HG02678 (cell line): ENCODE data around the gene CHAF1A.

ENCODE experiments used
- ATAC-seq: cut with Tn5 transposase; IDR thresholded peaks from one replicate; pipeline ENCODE4 v1.9.1; 2021; ENCODE audit warnings: mild to moderate bottlenecking, moderate library complexity; ENCODE audit not compliant: unreplicated experiment

Gene CHAF1A

DNA sequence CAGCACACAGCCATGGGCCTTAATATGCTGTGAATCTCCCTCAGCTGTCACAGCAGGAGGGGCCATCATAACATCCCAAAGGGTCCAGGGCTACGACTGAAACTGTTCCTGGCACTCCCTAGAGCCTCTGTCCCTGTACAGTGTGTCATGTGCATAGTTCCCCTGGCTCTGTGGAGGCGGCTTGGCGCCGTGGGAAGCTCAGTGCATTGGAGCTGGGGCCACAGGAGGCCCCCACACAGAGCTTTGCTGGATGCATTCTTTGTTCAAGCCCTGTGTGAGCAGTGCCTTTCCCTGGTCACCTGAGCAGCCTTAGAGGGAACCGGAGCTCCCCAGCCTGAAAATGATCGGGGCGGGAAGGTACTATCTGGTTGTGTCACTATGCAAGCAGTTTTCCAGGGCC is 33.8 kb downstream of the CHAF1A start:
- no peak for ATAC-seq

DNA sequence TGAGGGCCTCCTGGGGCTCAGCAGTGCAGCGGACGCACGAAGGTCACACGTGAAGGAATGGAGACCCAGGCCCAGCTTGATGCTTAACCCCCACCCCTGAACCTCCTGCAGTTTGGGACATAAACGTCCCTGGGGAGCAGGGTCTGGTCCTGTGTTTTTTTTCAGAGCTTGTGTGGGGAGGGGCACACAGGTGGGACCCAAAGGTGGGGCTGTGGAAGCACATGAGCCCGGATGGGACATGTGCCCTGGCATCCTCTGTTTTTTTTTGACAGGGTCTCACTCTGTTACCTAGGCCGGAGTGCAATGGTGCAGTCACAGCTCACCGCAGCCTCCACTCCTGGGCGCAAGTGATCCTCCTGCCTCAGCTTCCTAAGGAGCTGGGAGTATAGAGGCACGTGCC is 34.7 kb downstream of the CHAF1A start:
- no peak for ATAC-seq

DNA sequence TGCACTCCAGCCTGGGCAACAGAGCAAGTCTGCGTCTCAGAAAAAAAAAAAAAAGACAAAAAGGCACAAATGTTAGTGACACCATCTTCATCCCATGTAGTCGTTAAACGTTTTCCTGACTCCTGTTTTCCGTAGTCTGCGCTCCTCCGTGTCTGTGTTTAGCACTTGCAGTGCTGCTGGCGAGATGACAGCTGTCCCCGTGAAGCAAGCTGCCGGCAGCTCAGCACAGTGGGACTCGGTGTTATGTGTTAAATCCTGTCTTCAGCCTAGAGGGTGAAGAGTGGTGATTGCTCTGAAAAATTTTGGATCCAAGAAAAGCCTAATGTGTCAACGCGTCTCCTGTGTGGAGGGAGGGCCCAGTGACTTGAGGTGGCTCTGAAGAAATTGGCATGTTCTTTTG is 36.8 kb downstream of the CHAF1A start:
- no peak for ATAC-seq

DNA sequence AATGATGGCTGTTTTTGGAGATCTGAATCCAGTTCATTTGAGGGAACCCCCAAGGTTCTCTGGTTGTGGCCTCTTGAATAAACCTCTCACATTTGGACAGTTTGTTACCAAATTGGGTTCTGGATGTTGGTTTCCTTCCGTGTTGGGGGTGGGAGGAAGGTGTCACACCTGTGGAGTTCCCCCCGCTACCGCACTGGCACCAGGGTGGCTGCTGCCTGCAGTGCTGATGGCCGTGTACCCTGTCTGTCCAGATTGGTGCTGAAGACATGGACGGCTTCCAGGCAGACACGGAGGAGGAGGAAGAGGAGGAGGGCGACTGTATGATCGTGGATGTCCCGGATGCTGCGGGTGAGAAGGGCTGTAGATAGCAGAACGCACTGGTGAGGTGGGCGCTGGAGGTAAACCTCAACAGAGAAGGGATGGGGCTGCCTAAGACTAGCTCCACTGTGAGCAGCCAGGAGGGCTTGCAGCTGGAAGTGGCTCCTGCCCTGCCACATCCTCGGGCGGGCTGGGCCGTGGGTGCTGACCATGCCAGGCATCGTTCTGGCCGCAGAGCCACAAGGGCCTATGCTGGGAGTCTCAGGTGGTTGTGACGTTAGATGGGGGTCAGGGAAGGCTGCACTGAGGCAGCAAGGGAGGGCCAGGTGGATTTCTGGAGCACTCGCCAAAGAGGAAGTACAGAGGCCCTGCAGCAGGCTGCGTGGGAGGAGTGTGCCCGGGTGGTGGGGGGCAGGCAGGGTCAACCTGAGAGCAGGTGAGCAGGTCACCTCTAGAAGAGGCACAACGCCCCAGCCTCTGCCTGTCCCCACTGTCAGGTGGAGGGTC is 39.8 kb downstream of the CHAF1A start:
- ATAC-seq, result no peak

DNA sequence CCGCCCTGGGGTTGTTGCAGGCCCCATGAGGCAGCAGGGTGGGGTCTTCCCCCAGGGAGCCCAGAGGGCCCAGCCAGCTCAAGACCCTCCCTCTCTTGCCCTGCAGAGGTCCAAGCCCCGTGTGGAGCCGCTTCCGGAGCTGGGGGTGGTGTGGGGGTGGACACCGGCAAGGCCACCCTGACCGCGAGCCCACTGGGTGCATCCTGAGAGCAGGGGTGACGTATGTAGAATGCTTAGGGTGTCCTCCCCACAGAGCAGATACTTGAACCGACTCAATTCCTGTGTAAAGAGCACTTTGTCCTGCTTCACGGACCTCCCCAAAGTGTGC is 40.3 kb downstream of the CHAF1A start:
- ATAC-seq, result no peak

- no peak for ATAC-seq
Measured at GRCh38 chr19:4443188-4443587, 40.7 kb downstream of the CHAF1A start.

GRCh38 chr19:4443966-4444764 is 41.7 kb downstream of the CHAF1A start:
- no peak for ATAC-seq

DNA sequence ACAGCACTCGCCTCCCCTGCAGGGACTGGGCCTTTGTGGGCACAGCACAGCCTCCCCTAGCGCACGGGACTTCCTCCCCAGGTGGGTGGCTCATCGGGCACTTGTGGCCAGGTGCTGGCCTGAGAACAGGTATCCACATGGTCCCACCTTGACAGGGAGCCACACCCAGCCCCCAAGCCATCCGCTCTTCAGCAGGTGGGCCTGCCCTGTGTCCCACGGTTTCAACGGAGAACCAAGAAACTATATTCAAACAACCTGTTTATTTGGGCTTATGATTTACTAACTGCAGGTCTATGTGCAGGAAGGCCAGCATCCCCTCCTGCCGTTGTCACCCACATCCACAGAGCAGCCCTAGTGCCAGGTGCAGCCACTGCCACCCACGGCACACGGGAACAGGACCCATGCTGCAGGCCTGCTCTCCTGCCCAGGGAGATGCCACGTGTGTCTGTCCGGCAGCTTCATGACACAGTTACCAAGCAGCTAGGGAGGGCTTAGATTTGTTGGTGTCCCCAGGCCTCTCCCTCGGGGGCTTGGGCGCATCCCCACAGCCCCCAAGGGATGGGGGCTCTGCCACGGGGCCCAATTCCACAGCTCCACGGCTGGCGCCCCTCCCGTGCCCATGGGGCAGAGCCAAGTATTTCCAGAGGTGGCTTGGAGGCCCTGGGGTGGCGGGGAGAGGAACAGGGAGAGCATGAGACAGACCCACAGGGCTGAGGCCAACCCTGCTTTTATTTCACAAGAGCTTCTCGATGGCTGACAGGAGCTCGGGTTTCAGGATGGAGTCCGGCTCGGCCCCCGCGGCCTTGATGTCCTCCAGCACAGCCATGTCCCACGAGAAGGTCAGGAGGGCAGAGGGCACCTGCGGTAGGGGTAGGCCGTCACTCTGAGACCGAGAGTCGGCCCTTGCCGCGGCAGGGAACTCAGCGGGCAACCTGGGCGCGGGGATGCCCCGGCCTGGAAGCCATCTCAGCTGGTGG is 42.6 kb downstream of the CHAF1A start:
- ATAC-seq, result no peak

DNA sequence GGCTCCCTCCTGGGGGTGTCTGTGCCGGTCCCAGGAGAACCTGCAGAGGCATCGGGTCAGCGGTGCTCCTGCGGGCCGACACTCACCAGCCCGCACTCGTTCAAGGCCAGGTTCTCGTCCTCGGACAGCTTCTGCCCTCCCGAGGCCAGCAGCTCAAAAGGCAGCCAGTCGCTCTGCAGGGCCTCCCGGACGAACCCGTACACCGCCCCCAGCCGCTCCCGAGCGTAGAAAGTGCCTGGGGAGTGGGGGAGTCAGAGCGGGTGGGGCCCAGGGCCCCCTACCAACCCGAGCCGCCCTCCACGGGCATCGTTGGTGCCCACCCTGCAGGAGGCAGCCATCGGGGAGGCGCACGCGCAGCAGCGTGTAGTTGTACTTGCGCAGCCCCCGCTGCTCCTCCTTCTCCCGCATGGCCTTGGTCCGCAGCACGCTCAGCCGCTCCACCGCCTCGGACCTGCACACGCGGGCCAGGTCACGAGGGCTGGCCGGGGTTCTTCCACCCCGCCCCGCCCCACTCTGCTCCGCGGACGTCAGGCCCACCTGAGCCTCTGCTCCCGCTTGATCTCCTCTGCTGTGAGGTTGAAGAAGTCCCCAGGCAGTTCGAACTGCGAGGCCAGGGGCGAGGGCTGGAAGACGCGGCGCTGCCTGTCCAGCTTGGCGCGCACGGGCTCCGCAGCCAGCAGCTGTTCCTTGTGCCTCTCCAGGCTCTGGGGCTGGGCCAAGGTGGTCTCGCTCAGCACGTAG is 43.7 kb downstream of the CHAF1A start:
- no peak for ATAC-seq

- no peak for ATAC-seq
Measured at GRCh38 chr19:4446704-4447200, 44.3 kb downstream of the CHAF1A start.

DNA sequence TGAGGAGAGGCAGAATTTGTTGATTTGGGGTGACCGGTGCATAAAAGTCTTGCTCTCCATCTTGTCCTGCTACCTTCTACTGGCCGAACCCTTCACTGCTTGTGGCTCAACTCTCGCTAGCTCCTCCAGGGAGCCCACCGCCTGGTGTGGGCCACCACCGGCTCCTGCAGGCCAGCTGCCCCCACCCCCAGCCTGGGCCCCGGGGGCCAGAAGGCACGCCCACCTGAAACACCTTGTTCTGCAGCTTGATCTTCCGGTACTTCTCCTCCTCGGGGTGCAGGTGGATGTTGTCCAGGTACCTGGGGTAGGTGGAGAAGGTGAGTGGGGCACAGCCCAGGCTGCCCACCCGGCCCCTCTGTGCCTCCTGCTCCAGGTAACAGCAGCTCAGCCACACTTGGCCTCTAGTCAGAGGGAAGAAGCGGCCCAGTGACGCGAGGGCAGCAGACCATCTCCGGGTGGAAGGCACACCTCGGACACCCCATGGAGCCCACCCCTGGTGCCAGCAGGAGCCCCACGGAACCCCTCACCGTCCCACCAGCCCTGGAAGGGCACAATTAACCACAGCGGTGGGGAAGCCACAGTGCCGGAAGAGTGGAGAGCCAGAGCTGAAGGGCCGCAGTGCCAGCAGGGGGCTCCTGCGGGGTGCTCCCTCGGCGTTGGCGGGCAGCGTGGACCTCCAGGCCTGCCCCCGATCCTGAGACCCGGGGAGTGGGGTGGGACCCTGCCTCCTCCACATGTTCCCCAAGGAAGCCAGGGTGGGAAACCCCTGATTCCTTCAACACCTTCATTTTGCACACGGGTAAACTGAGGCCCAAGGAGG is 45.1 kb downstream of the CHAF1A start:
- no peak for ATAC-seq

DNA sequence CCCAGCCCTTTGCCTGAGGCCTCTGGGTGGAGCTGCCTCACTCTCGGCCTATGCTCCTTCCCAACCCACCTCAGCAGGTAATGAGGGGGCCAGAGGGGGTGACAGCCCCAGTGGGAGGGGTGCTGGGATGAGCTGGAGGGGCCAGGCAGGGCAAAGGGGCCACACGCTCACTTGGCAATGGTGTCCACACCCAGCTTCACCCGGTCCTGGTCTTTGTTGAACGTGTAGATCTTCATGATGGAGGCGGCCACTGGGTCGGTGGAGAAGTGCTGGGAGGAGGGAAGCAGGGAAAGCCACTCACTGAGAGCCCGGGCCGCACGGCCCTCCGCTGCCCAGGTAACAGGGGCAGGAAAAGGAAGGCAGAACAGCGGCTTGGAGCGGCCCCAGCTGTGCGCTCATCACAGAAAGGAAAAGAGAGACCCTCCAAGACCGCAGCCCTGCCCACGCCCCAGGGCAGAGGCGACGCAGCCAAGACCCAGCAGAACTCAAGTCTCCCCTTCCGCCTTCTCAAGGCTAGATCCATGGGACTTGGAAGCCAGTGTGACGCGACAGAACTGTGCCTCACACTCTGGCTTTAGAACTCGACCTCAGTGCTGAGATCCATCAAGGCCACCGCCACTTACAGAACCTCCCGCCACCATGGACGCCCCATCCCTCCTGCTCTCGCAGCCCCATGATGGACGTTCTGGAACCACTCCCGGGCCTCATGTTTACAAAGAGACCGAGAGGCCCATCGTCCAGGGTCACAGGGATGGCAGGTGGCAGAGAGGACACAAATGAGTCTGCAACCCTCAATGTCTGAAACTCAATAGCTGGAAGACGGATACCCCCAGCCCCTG is 45.9 kb downstream of the CHAF1A start:
- ATAC-seq, result no peak

- no peak for ATAC-seq
Measured at GRCh38 chr19:4449022-4449638, 46.7 kb downstream of the CHAF1A start.

DNA sequence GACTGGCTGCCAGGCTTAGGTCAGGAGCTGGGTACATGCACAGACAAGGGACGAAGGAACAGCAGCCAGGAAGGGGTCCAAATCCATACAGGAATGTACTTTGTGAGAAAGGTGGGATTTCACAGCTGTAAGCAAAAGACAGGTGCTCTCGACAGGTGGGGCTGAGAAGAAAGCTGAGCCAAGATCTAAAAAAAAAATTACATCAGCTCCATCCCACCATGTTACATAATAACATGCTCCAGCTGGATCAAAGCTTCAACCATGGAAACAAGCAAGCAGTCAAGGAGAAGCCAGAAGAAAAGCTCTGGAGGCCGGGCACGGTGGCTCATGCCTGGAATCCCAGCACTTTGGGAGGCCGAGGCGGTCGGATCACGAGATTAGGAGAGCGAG is 47.2 kb downstream of the CHAF1A start:
- no peak for ATAC-seq

DNA sequence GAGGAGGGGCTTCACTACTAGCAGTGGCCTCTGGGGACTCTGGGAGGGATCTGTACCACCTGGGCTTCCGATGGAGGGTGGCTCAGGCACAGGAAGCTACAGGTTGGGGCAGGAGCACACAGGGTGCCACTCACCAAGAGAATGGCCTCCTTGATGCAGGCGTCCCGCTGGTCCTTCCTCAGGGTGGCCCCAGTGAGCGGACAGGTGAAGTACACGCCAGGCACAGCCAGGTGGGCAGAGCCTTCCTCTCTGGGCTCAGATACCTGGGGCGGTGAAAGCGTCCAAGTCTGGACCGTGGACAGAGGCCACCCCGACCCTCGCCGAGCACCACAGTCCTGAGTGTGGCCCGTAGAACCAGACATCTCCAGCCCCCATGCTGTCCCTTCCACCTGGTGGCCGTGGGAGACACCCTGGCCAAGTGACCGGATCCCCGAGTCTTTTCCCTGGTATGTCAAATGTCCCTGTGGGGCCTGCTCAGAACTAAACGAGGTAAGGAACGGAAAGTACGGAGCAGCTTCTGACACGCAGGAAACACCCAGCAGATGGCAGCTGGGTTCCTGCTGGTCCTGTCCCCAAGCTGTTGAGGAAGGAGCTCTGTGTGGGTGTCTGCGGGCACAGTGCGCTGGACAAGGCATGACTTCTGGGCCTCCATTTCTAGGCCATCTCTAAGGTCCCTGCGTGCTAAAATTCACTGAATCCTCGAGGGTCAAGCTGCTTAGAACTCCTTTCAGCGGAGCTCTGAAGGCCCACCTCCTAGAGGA is 50.0 kb downstream of the CHAF1A start:
- no peak for ATAC-seq

DNA sequence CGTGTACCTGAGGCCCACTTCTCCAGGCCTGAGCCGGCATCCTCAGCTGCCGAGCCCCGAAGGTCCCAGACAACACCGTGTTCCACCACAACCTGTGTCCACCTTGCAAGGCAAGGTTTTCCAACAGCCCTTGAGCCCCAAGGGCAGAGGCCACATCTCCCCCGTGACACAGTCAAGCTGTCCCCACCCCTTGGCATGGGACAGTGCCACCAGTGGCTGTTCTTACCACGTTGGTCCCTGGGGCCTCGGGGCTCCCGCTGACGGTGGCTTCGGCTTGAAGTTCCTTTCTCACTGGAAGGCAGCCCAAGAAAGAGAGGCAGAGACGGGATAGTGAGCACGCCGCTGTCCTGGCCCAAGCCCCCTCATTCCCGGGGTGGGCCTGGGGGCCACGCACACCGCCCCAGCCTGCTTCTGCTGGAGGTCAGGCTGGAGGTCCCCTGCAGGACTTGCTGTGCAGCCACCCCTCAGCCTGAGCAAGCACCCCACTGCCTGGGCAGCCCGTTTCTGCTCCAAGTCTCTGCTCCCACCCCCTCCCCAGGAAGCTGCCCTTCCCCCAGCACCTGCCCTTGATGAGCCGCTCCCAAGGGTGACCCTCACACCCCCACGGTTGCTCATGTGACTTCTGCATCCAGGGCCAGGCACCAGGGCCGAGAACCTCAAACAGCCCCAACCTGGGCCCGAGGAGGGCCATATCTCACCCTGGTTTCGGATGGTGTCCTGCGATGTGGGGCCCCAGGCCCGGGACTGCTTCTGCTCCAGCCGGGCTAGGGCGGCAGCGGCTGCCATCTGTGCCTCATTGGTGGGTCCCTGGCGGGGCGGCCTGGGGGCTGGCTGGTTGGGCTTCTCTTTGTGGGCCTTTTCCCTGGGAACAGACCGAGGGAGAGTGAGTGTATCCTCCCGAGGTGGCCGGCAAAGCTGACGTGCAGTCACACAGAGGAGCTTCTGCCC is 51.1 kb downstream of the CHAF1A start:
- no peak for ATAC-seq
